K562 (cell line): Measurements from ENCODE around the gene CLCNKB. TPM values are rescaled to one million over a fixed set of nuclear protein-coding genes. Genes with fewer than 3 reads are reported as not detected.
A peak's percentile ranks its signal among the peaks of the same experiment; 100 is the strongest.

Source experiments
- ATF1 ChIP-seq, 2 experiments: fragments of 450-650 bp in 1 of 2; IDR thresholded peaks; 2 replicates each; pipeline ENCODE4 v1.6.1; 2016; ENCODE audit warnings: missing compliant biosample characterization in 1 of 2, missing genetic modification characterization in 1 of 2
- BHLHE40 ChIP-seq: IDR thresholded peaks from 2 replicates; pipeline ENCODE4 v1.6.1; 2011; ENCODE audit warnings: low read length, improper control_type of control experiment
- BRF2 ChIP-seq: IDR thresholded peaks from 3 replicates; pipeline ENCODE4 v1.6.1; 2011; ENCODE audit warnings: borderline replicate concordance, mild to moderate bottlenecking; ENCODE audit not compliant: insufficient read length, insufficient read depth
- CBX8 ChIP-seq: fragments of 200-600 bp; sonication (generic); IDR thresholded peaks from 2 replicates; pipeline ENCODE4 v1.6.1; 2012; ENCODE audit warnings: borderline replicate concordance, mixed run types, low read depth, mild to moderate bottlenecking, moderate library complexity, mixed read lengths, low read length, control low read depth, inconsistent platforms; ENCODE audit not compliant: poor library complexity, severe bottlenecking; ENCODE audit errors: extremely low read depth
- CREB1 ChIP-seq, 2 experiments: sonication (generic) in 1 of 2; formaldehyde crosslinking in 1 of 2; IDR thresholded peaks; 2 replicates each; pipeline versions ENCODE4 v1.6.1 to v1.8.0; 2012 to 2022; ENCODE audit warnings: inconsistent platforms in 1 of 2, mild to moderate bottlenecking in 1 of 2, missing genetic modification reagents in 1 of 2, moderate library complexity in 1 of 2
- HCFC1 ChIP-seq: IDR thresholded peaks from 2 replicates; pipeline ENCODE4 v1.6.1; 2012; ENCODE audit warnings: low read depth, low read length, improper control_type of control experiment
- IFI16 ChIP-seq: fragments of 250-450 bp; sonication (Bioruptor Pico); IDR thresholded peaks from 2 replicates; pipeline ENCODE4 v2.1.2; 2022; ENCODE audit warnings: mild to moderate bottlenecking, inconsistent platforms
- MAZ ChIP-seq, 2 experiments: fragments of 450-650 bp in 1 of 2; sonication (generic) in 1 of 2; formaldehyde crosslinking; IDR thresholded peaks in 1 of 2; conservative IDR thresholded peaks in 1 of 2; 2 replicates each; pipeline versions ENCODE4 v1.4.0 to v1.5.0; 2020; ENCODE audit warnings: mild to moderate bottlenecking in 1 of 2, missing genetic modification reagents in 1 of 2
- MYC ChIP-seq, 2 experiments: fragments of 250-450 bp in 1 of 2; sonication (Bioruptor Pico) in 1 of 2; IDR thresholded peaks; 2 replicates each; pipeline versions ENCODE4 v1.5.1 to v1.6.1; 2012 to 2021; ENCODE audit warnings: low read depth in 2 of 2, borderline replicate concordance in 1 of 2, improper control_type of control experiment in 1 of 2, low read length in 1 of 2, mild to moderate bottlenecking in 1 of 2, moderate library complexity in 1 of 2
- NFATC3 ChIP-seq: fragments of 450-650 bp; IDR thresholded peaks from 2 replicates; pipeline ENCODE4 v1.6.1; 2017; ENCODE audit warnings: mild to moderate bottlenecking
- RB1 ChIP-seq: fragments of 450-650 bp; IDR thresholded peaks from 2 replicates; pipeline ENCODE4 v1.6.1; 2017; ENCODE audit warnings: low read depth, mild to moderate bottlenecking
- RBM25 ChIP-seq: fragments of 200-400 bp; formaldehyde crosslinking; IDR thresholded peaks from 2 replicates; pipeline ENCODE4 v1.6.1; 2018; ENCODE audit warnings: low read length, low read depth, moderate library complexity; ENCODE audit not compliant: severe bottlenecking
- SMAD4 ChIP-seq: fragments of 250-450 bp; sonication (Bioruptor Pico); conservative IDR thresholded peaks from 2 replicates; pipeline ENCODE4 v1.8.0; 2021; ENCODE audit warnings: inconsistent platforms, mild to moderate bottlenecking, moderate library complexity
- SOX6 ChIP-seq: fragments of 450-650 bp; IDR thresholded peaks from 2 replicates; pipeline ENCODE4 v1.6.1; 2014; ENCODE audit warnings: mild to moderate bottlenecking
- TARDBP ChIP-seq: fragments of 450-650 bp; IDR thresholded peaks from 2 replicates; pipeline ENCODE4 v1.6.1; 2016
- YY1 ChIP-seq, 3 experiments: IDR thresholded peaks; 2 replicates each; pipeline ENCODE4 v1.6.1; 2011; ENCODE audit warnings: low read length in 2 of 3, mild to moderate bottlenecking in 2 of 3, moderate library complexity in 2 of 3, borderline replicate concordance in 1 of 3, control low read depth in 1 of 3, low read depth in 1 of 3; ENCODE audit not compliant: insufficient read depth in 3 of 3, insufficient replicate concordance in 2 of 3, control insufficient read depth in 1 of 3, insufficient read length in 1 of 3; ENCODE audit errors: extremely low read depth in 1 of 3
- ZBTB17 ChIP-seq: fragments of 450-650 bp; formaldehyde crosslinking; IDR thresholded peaks from 2 replicates; pipeline ENCODE4 v1.4.0; 2020; ENCODE audit warnings: mild to moderate bottlenecking
- ZBTB7A ChIP-seq: IDR thresholded peaks from 2 replicates; pipeline ENCODE4 v1.6.1; 2011; ENCODE audit warnings: low read depth, mild to moderate bottlenecking, low read length, moderate library complexity, borderline replicate concordance; ENCODE audit not compliant: control insufficient read depth
- polyA plus RNA-seq, 8 experiments: library from polyadenylated mRNA; depleted of rRNA in 4 of 8; stranded (reverse) in 5 of 8; unstranded in 3 of 8; fragments of >200 nt; fragmentation: Nextera tagmentation in 2 of 8; fragmentation: Illumina TruSeq in 1 of 8; extraction: Ambion mirVana in 2 of 8; extraction: Trizol in 1 of 8; gene quantifications; 2 replicates each; pipeline versions ENCODE4 v1.2.1 to v1.2.3, GENCODE V29; 2011 to 2014; ENCODE audit warnings: inconsistent platforms in 1 of 8, missing spikeins in 1 of 8
- total RNA-seq, 7 experiments: library from RNA; depleted of rRNA in 6 of 7; stranded (reverse); fragments of >200 nt in 6 of 7; fragmentation: Illumina TruSeq in 2 of 7; extraction: Trizol in 2 of 7; gene quantifications; 2 replicates each; pipeline versions ENCODE4 v1.2.1 to v1.2.3, GENCODE V29; 2011 to 2021; ENCODE audit warnings: low replicate concordance in 1 of 7
- TF ChIP-seq, protein P1 (sequence below): fragments of 450-650 bp; formaldehyde crosslinking; IDR thresholded peaks from 2 replicates; pipeline ENCODE4 v1.4.0; 2020; ENCODE audit warnings: mild to moderate bottlenecking, moderate library complexity
- TF ChIP-seq, protein P2 (sequence below): fragments of 250-450 bp; sonication (Bioruptor Pico); IDR thresholded peaks from 2 replicates; pipeline ENCODE4 v1.5.0; 2020; ENCODE audit warnings: mild to moderate bottlenecking, borderline replicate concordance

CLCNKB gene
- total and polyA plus RNA-seq, 9 of the 15 experiments (the other 6 are each of a cell fraction or from before 2014, with no cell fraction given): 0.08 to 1.7 (median 0.64) TPM

- no peak for TF ChIP-seq RBM25
- TF ChIP-seq MYC (IDR thresholded peaks at IDR 0.05; ENCODE audit: low read depth, low read length): peak; percentile 56
- TF ChIP-seq MYC (CRISPR knock-in tag; IDR thresholded peaks at IDR 0.05; ENCODE audit: borderline replicate concordance, low read depth): no peak
- TF ChIP-seq, protein P1, sequence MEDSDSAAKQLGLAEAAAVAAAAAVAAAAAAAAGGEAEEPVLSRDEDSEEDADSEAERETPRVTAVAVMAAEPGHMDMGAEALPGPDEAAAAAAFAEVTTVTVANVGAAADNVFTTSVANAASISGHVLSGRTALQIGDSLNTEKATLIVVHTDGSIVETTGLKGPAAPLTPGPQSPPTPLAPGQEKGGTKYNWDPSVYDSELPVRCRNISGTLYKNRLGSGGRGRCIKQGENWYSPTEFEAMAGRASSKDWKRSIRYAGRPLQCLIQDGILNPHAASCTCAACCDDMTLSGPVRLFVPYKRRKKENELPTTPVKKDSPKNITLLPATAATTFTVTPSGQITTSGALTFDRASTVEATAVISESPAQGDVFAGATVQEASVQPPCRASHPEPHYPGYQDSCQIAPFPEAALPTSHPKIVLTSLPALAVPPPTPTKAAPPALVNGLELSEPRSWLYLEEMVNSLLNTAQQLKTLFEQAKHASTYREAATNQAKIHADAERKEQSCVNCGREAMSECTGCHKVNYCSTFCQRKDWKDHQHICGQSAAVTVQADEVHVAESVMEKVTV (CRISPR knock-in tag): peak; percentile 98
- TF ChIP-seq RB1: peak; percentile 95
- TF ChIP-seq YY1 (IDR thresholded peaks at IDR 0.05; ENCODE audit: borderline replicate concordance in 1 of 3, control insufficient read depth in 1 of 3, extremely low read depth in 1 of 3, insufficient read depth in 3 of 3, insufficient read length in 1 of 3, insufficient replicate concordance in 2 of 3, low read depth in 1 of 3, low read length in 2 of 3): peak in 1 of 3 experiments; percentile 69
- no peak for TF ChIP-seq CBX8
- TF ChIP-seq HCFC1: peak; percentile 34; the same call in 1 of the 2 replicates
- TF ChIP-seq SMAD4 (CRISPR knock-in tag): peak; percentile 37; the same call in 1 of the 2 replicates
- TF ChIP-seq BRF2: no peak
- peak; percentile 78; the same call in 1 of the 2 replicates for TF ChIP-seq TARDBP
- TF ChIP-seq MAZ (CRISPR knock-in tag; conservative IDR thresholded peaks at IDR 0.05 in 1 of 2, IDR thresholded peaks at IDR 0.05 in 1 of 2): peak; percentile 88 to 98
- no peak for TF ChIP-seq NFATC3
- TF ChIP-seq CREB1 (IDR thresholded peaks at IDR 0.05): no peak
- TF ChIP-seq CREB1 (CRISPR knock-in tag; IDR thresholded peaks at IDR 0.05): peak; percentile 66; the same call in 1 of the 2 replicates
- peak; percentile 48; the same call in 1 of the 2 replicates for TF ChIP-seq BHLHE40
- TF ChIP-seq, protein P2, sequence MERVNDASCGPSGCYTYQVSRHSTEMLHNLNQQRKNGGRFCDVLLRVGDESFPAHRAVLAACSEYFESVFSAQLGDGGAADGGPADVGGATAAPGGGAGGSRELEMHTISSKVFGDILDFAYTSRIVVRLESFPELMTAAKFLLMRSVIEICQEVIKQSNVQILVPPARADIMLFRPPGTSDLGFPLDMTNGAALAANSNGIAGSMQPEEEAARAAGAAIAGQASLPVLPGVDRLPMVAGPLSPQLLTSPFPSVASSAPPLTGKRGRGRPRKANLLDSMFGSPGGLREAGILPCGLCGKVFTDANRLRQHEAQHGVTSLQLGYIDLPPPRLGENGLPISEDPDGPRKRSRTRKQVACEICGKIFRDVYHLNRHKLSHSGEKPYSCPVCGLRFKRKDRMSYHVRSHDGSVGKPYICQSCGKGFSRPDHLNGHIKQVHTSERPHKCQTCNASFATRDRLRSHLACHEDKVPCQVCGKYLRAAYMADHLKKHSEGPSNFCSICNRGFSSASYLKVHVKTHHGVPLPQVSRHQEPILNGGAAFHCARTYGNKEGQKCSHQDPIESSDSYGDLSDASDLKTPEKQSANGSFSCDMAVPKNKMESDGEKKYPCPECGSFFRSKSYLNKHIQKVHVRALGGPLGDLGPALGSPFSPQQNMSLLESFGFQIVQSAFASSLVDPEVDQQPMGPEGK (CRISPR knock-in tag): no peak
- peak; percentile 63; the same call in 1 of the 2 replicates for TF ChIP-seq SOX6
- peak; percentile 93 for TF ChIP-seq ZBTB7A
- TF ChIP-seq ATF1 (CRISPR knock-in tag; IDR thresholded peaks at IDR 0.05): no peak
- peak; percentile 41; the same call in 1 of the 2 replicates for TF ChIP-seq ATF1 (tag; IDR thresholded peaks at IDR 0.05)
- 0 out of 2 replicates have a peak, but pooled peaks have one; percentile 56 for TF ChIP-seq ZBTB17 (CRISPR knock-in tag)
- no peak for TF ChIP-seq IFI16 (CRISPR knock-in tag)
Measured at GRCh38 chr1:16032388-16033102, 11.0 kb upstream of the CLCNKB start (continued).
